Testis (tissue), 5 donors: ENCODE data around the gene POLR3G. TPM values are rescaled to one million over a fixed set of nuclear protein-coding genes. Genes with fewer than 3 reads are reported as not detected.

Experiments
- DNase-seq: peaks from one replicate; pipeline ENCODE4 v3.0.0-alpha.2; 2019
- H3K27ac ChIP-seq, 2 donors: fragments of 200-600 bp; sonication (generic); one replicate each; pipeline ENCODE4 v1.5.1; 2019
- H3K27me3 ChIP-seq: fragments of 200-600 bp; sonication (generic); one replicate; pipeline ENCODE4 v1.5.1; 2019
- H3K36me3 ChIP-seq: fragments of 200-600 bp; sonication (generic); one replicate; pipeline ENCODE4 v1.5.1; 2017; ENCODE audit warnings: low read depth; ENCODE audit errors: missing control alignments
- H3K4me1 ChIP-seq: fragments of 200-600 bp; sonication (generic); one replicate; pipeline ENCODE4 v1.5.1; 2019
- H3K4me3 ChIP-seq, 2 donors: fragments of 200-600 bp; sonication (generic); one replicate each; pipeline ENCODE4 v1.5.1; 2017 to 2019
- H3K9me3 ChIP-seq: fragments of 200-600 bp; sonication (generic); one replicate; pipeline ENCODE4 v1.5.1; 2017
- POLR2A ChIP-seq: fragments of 450-650 bp; IDR thresholded peaks from one replicate; pipeline ENCODE4 v1.6.1; 2017; ENCODE audit warnings: antibody characterized with exemption, mild to moderate bottlenecking, moderate library complexity
- WGBS, 2 donors: methylation state at CpG; one replicate each; pipeline ENCODE4 v1.1.5; 2018; 5-methylcytosine and 5-hydroxymethylcytosine counted together
- intact Hi-C: fragments of 100-400 bp; cut with DNase I; formaldehyde crosslinking; loops from one replicate; pipeline ENCODE4 v1.15.1; 2023; ENCODE audit warnings: low total_unique reads
- long read RNA-seq, 2 donors: transcript quantifications; one replicate each; lab custom pipeline, GENCODE V29; 2026
- polyA plus RNA-seq: library from polyadenylated mRNA; stranded (reverse); fragments of 350-450 nt; fragmentation: Illumina TruSeq; extraction: RNeasy Lipid Tissue Mini Kit (QIAGEN cat#74804); gene quantifications from one replicate; pipeline ENCODE4 v1.2.3, GENCODE V29; 2014; ENCODE audit warnings: low read depth, low replicate concordance; ENCODE audit not compliant: insufficient read depth
- total RNA-seq, 2 donors: library from RNA; depleted of rRNA; stranded (reverse); fragments of >200 nt; gene quantifications; one replicate each; pipeline ENCODE4 v1.2.3, GENCODE V29; 2016
- TF ChIP-seq, protein P1 (sequence below), 3 experiments: fragments of 450-650 bp in 2 of 3; fragments of 200-600 bp in 1 of 3; sonication (generic) in 1 of 3; IDR thresholded peaks; one replicate each; pipeline ENCODE4 v1.5.1; 2016 to 2019; ENCODE audit warnings: antibody characterized with exemption in 3 of 3, mild to moderate bottlenecking in 2 of 3, moderate library complexity in 1 of 3

POLR3G gene, protein sequence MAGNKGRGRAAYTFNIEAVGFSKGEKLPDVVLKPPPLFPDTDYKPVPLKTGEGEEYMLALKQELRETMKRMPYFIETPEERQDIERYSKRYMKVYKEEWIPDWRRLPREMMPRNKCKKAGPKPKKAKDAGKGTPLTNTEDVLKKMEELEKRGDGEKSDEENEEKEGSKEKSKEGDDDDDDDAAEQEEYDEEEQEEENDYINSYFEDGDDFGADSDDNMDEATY
- total RNA-seq (10 to 100 TPM in 1 of 2 donors, 1 to 10 TPM in 1; 9.4 to 13.4 TPM), polyA plus RNA-seq (5.2 TPM)
- long read RNA-seq, donor 1, partial matches to known transcripts = 59 of 61 reads
- long read RNA-seq, donor 1, other reads (novel, unspliced or antisense) = 0 of 61 reads
- long read RNA-seq, donor 2, partial matches to known transcripts = 0 of 1 reads
- long read RNA-seq, donor 2, other reads (novel, unspliced or antisense) = 0 of 1 reads

DNA sequence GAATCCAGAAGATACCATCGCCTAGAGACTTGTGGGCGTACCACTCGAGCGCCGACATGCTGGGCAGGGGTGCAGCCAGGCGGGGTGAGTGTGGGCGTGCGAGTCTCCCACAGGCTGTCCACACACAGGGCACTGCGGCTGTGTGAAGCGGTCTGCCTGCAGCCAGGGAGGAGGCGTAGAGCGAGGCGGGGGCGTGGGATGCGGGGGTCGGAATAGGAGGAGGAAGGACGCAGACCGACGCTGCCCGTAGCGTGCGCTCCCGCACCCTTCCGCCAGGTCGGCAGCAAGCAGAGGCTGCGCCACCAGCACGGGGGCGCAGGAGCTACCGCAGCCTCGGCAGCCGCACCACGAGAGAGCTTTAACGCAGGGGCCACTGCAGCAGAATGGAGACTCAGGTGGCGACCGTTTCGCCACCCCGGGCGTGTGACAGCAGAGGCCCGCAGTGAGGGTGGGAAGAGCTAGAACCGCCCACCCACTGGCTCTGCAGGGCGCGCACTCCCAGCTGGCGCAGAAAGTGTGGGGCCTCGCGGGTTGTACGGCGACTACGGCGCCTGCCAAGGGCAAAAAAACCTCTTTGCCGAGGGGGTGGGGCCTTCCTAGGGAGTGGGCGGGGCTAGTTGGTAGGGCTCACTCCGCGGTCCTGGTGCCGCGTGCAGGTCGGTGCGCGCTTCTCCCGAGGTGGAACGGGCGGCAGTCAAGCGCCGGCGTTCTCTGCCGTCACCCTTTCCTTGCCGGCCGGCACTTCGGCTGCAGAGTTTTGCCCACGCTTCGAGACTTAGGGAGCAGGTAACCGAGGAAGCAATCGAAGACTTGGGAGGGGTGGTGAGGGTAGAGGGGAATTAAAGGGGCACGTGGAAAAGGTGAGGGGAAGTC, at the start of gene POLR3G, which contains the start of gene MBLAC2:
Gene POLR3G (plus strand): TSS at position 630 of the 873 bp plus-strand sequence. CDS start 10,704 bp downstream, outside the sequence.
Gene MBLAC2 (minus strand): TSS at position 537 of the 873 bp plus-strand sequence. CDS start 479 bp downstream, at position 58.
- TF ChIP-seq, protein P1, sequence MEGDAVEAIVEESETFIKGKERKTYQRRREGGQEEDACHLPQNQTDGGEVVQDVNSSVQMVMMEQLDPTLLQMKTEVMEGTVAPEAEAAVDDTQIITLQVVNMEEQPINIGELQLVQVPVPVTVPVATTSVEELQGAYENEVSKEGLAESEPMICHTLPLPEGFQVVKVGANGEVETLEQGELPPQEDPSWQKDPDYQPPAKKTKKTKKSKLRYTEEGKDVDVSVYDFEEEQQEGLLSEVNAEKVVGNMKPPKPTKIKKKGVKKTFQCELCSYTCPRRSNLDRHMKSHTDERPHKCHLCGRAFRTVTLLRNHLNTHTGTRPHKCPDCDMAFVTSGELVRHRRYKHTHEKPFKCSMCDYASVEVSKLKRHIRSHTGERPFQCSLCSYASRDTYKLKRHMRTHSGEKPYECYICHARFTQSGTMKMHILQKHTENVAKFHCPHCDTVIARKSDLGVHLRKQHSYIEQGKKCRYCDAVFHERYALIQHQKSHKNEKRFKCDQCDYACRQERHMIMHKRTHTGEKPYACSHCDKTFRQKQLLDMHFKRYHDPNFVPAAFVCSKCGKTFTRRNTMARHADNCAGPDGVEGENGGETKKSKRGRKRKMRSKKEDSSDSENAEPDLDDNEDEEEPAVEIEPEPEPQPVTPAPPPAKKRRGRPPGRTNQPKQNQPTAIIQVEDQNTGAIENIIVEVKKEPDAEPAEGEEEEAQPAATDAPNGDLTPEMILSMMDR (IDR thresholded peaks at IDR 0.05) = peak in 2 of 3 experiments; percentile 29 to 45
- TF ChIP-seq POLR2A = no peak
- peaks cover 6% of the 10 kb centered on the region for H3K4me1 ChIP-seq
- no peaks in the 10 kb centered on the region for H3K27me3 ChIP-seq
- H3K4me3 ChIP-seq = peak within 1 kb of the TSS; percentile 77 to 92
- intact Hi-C loops = no loop called here
- no peaks in the 10 kb centered on the region for H3K36me3 ChIP-seq
- peak; percentile 95 for DNase-seq
- H3K27ac ChIP-seq = peak within 1 kb of the TSS; percentile 44 to 79
- H3K9me3 ChIP-seq = no peaks in the 10 kb centered on the region
- 0% methylated on average over 14 to 58 of the region's 73 CpGs for WGBS, 2 donors

DNA sequence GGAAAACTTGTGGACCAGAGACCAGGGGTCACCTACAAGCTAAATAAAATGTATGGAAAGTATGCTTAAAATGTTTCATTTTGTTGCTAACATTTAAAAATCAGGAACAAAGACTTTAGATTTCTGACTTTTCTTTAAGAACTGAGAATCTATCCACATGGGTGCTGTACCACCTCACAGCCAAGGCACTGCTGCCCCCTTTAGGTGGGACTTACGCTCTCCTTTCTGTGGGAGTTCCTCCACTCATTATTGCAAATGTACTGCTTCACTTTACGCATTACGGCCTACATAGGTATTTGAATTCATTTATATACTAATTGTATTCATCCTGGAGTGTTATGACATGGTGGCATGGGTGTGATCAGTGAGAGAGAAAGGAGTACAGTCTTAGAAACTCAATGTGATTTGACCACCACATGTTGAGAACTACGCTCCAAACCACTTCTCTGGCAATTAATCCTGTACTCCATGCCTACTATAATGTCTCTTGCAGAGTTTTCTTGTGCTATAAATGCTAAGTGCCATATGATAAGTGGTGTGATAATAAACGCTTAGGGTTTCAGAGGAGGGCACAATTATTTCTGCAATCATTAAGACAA, 40.4 kb upstream of the POLR3G start:
- DNase-seq = peak; percentile 68
- Histone ChIP-seq H3K36me3 (no peaks in the 10 kb centered on the region), H3K4me3 (no peak overlapping the region), H3K27ac (no peak overlapping the region), H3K4me1 (no peaks in the 10 kb centered on the region), H3K27me3 (no peaks in the 10 kb centered on the region), H3K9me3 (no peaks in the 10 kb centered on the region)
- intact Hi-C loops = no loop called here
- TF ChIP-seq POLR2A = no peak
- TF ChIP-seq, protein P1 (IDR thresholded peaks at IDR 0.05) = peak in 2 of 3 experiments; percentile 13 to 43
- whole genome bisulfite sequencing, 2 donors = 67 to 69% methylated on average over 5 of the region's 5 CpGs

DNA sequence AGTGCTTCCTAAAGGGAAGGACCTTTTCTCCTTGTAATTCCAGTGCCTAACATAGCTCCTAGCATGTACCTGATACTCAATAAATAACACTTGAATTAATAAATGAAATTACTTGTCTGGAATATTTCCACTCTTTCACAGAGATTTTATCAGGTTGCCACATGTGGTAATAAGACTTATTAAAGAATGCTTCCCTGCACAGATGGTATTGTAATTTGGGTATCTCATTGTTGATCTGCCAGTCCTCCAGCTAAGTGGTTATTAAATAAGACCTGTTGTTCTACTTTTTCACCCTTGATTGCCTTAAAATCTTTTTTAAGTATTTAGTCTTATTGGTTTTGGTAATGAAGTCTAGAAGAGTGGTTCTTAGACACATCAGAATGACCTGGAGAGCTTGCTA, 37.0 kb upstream of the POLR3G start:
- TF ChIP-seq POLR2A = no peak
- TF ChIP-seq, protein P1 (IDR thresholded peaks at IDR 0.05) = no peak
- Histone ChIP-seq H3K27me3 (no peaks in the 10 kb centered on the region), H3K4me3 (no peak overlapping the region), H3K27ac (no peak overlapping the region), H3K4me1 (no peaks in the 10 kb centered on the region), H3K36me3 (no peaks in the 10 kb centered on the region), H3K9me3 (no peaks in the 10 kb centered on the region)
- no peak for DNase-seq
- intact Hi-C loops = no loop called here

DNA sequence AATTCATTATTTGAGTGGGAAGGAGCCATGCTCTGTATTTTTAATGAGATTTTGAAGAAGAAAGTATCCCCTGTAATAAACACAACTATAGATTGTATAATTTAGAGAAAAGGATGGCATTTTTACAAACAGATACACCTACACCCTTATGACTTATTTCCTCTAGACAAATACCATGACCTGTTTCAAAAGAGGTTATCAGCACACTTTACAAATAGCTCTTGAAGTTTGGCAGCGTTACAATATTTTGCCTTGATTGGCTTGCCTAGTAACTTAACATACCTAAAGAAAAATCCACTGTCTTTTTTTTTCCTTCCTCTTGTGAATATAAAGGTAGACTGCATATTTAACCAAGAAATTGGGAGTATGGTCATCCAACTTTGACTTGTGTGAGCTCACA, 36.6 kb upstream of the POLR3G start:
- 35 to 42% methylated on average over 1 of the region's 1 CpG for WGBS, 2 donors
- Histone ChIP-seq H3K27me3 (no peaks in the 10 kb centered on the region), H3K9me3 (no peaks in the 10 kb centered on the region), H3K36me3 (no peaks in the 10 kb centered on the region), H3K4me3 (no peak overlapping the region), H3K27ac (no peak overlapping the region), H3K4me1 (no peaks in the 10 kb centered on the region)
- intact Hi-C loops = no loop called here
- no peak for DNase-seq
- TF ChIP-seq, protein P1 (IDR thresholded peaks at IDR 0.05) = no peak
- TF ChIP-seq POLR2A = no peak
